NCI-H2107 (cell line): Measurements from ENCODE around the gene PTPRJ.

Experiments used
- DNase-seq: peaks from one replicate; lab custom pipeline; 2025; lab: John Stamatoyannopoulos, UW

Gene PTPRJ

DNA sequence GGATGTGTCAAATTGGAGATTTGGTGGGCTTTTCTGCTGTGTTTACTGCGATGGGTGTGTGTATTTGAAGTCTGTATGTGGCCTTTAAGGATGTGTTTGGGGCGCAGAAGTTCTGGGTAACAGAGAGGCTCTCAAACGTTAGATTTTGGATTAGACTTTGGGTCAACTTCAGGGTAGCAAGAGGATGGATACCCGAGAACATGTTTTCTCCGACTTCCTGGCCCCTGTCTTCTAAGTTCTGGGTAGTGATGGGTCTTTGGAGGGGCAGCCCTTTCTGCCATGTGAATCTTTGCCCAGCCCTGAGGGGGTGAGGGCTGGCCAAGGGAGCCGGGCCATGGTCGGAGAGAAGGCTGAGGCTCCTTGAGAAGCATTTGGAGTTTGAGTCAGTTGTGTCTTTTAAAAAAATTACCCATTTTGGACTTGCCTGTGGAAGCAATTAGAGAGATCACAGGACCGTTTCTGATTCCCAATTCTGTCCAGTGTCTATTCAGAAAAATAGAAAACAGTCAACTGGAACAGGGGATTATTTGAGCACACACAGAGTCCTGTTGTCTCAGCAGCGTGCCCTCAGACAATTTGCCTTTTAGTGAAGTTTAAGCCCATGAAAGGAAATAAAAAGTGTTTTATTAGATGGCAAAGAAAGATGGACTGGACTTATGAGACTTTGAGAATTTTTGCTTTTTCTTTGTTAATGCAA lies 114.4 kb downstream of the PTPRJ start:
- no peak for DNase-seq

DNA sequence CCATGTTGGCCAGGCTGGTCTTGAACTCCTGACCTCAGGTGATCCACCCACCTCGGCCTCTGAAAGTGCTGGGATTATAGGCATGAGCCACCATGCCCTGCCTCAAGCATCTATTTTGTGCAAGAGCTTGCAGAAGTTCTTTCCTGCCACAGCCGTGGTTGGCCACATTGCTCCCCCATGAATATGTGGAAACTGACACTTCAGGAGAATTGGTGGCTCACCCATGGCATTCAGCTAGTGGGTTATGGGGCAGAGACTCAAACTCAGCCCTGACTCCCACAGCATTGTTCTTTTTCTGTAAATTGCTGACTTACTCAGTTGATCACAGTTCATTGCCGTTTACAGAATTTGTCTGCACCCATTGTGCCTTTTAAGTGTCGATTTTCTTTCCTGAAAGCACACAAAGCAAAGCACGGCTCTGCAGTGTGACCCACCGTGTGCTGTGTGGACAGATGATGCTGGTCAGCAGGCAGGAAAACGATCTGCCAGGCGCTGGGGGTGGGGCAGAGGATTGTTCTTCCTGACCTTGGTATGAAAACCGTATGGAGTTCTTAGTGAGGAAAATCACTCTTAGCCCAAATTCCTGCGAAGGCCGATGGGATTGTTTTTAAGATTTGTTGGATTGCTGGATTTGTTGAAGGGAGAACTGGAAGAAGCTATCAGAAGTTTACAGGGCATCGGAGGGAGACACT lies 115.6 kb downstream of the PTPRJ start:
- no peak for DNase-seq

DNA sequence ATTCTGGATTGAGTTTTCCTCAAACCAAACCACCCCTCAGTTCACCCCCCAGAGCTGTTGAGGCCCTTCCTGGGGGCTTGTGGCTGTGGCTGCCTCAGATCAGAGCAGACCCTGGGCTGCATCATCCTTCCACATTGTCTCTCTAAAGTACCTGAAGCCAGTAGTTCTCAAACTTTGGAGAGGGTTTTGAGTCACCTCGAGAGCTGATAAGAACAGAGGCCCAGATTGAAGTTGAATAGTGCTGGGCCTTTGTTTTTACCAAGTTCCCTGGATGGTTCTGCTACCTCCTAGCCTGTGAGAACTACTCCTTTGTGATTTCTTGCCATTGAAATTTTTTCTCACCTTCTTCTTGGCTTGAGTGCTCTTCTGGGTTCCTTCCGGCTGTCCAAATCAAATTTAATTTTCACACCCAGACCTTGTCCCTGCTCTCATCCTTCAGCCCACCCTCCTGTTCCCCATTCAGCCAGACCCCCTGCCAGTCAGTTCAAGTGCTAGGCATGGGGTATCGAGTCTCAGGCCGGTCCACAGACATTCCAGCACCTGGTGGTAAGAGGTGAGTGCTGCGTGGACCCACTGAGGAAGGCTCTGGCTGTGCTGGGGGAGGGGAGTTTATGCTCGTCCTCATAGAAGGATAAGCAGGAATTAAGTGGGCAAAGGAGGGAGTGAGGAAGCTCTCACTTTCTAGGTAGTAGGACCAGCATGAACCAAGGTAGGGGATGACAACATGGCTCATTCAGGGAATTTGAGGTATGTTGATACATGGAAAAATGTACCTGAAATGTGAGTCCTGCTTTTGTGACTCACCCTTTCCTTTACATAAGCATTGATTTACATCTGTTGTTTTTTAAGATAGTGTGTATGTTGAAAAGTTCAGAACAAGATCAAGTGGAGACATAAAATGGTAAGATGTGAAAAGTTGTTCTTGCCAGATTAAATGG lies 116.5 kb downstream of the PTPRJ start:
- DNase-seq, result no peak

DNA sequence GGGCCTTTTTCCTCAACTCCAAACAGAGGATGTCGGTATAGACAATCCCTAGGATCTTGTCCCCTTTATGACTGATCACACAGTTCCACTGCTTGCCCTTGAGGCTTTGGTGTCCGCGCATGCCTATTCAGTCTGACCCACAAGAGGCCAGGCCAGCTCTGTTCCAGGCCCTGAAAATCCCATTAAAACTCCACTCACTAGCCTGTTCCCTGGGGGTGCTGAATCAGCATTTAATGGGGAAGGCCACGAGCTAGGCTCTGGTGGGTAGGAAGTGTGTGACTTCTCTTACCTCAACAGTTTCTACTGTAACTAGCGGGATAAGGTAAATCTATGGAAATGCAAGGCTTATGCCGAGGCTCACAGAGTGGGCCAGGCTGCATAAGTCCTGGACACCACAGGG lies 117.7 kb downstream of the PTPRJ start:
- DNase-seq, result no peak

DNA sequence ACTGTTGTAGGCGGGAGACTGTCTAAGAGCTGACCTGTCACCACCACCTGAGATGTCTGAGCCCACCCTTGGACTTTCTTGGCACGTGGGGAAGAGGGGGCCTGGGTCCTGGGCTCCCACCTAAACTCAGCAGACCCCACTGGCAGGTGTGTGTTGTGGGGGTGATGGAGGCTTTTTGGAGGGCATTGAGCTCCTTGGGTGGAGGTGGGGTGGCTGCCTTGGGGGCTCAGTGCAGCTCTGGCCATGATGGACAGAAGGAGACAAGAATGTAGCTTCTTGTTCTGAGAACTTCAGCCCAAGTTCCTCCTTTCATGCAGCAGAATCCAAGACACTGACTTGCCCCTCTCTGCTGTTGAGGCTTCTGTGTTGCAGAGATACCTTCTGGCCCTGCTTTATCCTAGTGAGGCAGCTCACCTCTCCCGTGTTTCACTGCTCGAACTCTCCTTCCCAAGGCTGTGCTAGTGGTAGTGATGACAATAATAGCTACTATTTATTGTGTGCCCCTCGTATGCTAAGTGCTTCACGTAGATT lies 119.6 kb downstream of the PTPRJ start:
- DNase-seq, result no peak

DNA sequence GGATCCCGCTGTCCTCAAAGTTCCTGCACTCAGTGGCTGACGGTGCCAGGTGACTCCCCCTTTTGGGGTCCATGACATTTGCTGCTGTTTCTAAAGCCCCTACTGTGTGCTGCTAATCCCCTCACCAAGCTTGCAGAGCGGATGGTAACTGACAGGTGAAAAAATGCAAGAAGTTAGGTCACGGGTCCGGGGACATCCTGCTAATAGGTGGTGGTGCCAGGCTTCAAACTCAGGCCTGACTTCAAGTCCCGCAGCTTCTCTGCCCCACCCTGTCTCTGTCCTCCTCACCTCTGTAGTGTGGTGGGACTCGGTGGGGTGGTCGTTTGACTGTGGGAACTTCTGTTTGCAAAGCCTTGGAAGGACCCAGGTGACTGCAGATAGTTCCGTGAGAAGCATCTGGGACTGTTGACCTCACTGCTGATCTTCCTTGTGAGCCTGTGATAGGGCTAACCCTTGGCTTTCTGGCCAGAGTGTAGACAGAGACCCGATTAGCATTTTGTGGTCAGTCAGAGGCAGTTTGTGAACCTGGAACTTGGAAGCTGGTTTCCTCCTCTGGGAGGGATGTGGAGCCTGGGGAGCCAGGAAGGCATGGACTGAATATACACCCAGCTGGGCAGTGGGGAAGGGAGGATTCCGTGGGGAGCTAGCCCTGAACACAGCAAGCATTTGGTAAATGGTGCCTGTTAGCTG lies 120.8 kb downstream of the PTPRJ start:
- DNase-seq, result no peak

DNA sequence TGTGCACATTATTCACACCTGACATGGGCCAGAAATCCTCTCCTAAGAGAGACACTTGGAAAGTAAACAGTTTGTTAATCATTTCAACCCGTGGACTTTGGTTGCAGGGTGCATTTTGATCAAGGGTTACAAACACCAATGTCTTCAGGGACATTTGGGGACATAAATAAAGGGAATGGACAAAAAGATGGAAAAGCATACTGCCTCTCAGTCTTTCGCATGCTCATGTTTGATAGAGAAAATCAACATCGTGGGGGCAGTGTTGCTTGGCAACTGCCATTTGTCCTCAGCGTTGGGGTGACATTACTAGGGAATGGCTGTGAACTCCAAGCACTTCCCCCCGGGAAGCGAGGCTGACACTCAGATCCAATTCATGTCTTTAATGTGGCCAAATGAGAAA lies 121.6 kb downstream of the PTPRJ start:
- DNase-seq, result no peak

DNA sequence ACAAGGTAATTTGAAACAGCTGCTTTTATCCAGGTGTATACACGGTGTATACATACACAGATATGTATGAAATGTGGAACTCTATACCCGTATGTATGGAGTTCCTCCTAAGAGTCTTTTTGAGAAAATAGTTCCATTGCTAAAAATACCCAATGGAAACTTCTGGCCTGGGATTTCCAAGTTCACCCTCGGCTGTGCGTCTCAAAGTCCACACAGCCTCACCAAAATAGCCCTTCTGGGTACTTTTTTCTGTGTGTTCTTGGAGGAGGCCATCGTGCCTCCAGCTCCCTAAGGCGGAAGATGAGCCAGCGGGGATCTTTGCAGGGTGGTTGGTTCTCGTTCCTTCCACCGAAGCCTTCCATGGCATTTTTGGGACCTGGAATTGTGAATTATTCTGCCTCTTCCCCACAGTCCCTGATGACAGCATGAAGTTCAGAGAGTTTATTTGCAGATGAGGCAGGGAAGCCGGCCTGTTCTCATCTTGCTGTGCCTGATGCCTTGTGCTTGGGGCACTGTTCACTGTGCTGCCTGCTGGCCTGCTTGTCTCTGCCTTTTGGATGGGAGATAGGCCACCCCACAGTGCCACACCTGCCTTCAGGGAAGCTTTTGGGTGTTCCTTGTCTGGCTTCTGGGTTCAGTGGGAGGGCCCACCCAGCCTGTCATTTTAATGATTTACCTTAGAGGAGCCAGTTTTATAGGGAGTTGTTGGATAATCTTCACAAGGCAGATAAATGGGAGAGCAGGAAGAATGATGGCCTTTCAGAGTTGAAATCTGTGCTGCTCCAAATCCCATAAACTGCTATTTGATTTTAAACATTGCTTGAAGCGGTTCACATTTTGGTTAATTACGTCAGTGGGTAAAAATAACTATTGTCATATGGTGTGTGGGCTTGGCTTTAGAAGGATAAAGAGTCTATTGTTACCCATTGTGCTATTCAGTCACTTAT lies 123.5 kb downstream of the PTPRJ start:
- DNase-seq, result no peak

DNA sequence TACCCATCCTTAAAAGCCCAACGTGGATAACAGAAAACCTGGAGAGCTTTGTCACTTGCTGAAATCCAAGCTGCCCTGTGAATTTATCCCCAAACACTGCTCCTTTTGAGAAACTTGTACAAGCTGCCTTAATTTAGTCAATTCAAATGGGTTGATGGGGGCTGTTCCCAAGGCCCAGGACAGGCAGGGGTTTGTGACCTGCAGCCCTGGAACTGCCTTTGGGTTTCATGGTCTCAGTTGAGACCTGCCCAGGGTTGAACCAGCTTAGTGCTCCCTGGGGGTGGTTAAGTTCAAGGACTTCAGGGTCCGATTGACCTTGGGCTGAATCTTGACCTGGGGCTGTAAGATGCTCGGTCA lies 124.2 kb downstream of the PTPRJ start:
- no peak for DNase-seq

DNA sequence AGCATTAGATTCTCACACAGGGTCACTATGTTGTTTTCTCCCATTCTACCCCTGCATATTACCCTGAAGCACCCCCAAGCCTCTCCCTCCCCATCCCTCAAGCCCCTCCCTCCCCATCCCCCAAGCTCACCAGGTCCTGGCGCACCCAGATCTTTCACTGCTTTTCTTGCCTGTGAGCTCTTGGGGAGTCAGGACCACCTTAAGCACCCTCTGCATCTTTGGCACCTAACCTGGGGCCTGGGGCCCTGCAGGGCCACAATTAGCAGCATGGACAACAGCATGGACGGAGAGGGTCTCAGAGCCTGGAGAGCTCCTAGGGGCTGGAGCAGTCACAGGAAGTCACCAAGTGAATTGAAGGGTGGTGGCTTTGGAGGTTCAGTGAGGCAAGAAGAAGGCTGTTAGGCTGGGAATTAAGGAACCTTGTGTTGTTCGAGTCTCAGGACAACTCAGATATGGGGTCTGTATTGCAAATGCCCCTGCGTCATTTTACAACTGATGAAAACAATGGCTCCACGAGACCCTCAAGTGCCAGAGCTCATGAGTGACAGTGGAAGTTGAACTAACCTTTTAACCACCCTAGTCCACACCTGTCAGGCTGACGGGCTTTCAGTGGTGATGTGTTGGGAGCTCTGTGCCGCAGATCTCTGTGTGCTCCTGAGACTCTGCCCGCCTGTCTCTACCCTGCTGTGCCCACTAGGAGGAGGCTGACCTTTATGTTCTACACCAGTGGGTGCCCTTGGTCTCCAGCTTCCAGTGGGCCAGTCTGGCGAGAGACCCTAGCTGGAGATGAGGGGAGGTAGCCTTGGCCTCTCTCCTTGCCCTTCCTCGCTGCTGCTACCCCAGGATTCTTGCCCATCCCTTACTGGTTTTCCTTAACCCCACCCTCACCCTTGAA lies 125.0 kb downstream of the PTPRJ start:
- no peak for DNase-seq

DNA sequence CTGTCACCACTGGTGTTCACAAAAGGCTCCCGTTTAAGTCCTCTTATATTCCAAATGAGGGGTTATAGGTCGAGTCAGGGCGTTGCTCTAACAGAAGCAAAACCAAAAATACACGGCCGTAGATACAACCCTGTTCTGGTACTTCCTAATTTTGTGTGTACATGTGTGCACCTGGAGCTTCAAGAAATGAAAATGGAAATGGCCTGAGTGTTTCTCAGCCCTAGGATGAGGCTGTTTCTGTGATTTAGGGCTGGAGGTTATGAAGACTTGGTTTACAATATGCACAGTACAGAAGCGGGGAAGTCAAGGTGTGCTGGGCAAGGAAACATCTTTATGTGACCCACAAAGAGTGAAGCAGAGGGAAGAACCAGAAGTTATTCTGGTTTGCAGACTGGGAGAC lies 125.8 kb downstream of the PTPRJ start:
- DNase-seq, result no peak

DNA sequence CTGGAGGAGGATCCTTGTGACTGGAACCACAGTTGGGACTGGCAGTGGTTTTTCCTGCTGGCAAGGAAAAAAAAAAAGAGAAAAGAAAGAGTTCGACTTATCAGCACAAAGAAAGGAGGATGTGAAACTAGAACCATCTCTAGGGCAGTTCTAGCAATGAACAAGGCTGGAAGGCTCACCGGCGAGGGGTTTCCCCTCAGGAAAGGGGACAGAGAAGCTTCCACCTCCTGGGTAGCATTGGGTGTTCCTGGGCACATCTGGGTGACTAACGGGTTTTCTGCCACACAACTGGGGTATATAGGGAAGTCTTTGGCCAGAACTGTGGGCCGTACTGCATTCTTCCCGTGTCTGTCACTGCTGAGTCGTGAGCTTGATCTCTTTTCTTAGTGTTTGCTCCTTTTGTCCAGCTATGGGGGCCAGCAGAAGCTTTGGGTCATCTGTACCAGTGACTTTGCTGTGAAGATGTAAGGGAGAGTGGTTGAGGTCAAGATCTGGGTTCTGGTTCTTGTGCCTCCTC lies 126.9 kb downstream of the PTPRJ start:
- no peak for DNase-seq

DNA sequence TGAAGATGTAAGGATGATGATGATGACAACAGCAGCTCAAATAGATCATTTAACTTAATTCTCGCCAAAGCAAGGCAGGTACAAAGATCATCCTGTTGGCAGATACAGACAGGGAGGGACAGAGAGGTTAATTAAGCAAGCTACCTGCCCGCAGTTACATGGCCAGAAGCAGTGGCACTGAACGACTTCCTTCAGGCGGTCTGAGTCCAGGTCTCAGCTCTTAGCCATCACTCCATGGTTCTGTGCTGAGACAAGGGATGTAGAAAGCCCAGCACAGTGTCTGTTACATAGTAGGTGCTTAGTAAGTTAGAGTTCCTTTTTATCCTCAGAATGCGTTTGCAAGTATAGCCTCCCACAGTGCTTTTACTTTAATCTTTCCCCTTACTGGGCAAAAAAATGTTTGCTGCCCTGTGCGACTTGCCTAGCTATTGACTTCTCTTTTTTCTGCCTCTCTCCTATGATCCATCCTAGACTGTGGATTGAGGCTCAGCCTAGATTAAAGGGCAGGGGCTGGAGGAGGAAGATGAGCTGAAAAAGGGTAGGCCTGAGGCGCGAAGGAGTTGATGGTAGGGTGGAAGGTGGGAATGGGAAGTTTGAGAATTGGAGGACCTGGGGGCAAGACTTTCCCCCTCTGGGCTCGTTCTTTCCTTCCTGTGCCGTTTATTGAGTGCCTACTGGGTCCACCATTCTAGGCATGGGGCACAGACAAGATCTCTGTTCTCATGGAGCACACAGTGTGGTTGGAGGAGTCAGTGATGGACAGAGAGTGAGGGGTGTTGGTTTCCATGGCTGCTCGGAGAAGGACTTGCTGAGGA lies 128.1 kb downstream of the PTPRJ start:
- no peak for DNase-seq

DNA sequence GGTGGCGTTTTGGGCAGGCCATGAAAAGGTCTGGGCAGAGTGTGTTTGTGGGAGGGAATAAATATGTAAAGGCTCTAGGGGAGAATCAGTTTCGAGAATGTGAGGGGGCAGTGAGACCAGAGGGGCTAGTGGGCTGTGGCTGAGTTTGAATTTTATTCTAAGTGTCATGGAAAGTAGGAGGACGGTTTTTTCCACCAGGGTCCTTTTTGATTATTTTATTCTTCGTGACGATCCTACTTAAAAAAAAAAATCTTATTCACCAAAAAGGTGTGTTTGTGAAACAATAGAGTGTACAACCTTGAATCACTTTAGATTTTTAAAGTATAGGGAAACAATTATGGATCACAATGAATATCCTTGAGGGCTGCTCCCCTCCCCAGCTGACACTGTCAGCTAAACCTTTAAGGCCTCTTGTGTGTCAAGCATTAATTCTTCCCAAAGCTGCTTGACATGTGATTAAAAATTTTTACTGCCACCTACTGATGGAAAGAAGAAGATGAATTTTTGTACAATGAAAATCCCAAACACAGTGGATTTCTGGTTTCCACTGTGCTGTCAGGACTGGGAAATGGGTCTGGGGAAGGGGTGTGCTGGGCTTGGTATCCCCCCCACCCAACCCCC lies 128.8 kb downstream of the PTPRJ start:
- no peak for DNase-seq

DNA sequence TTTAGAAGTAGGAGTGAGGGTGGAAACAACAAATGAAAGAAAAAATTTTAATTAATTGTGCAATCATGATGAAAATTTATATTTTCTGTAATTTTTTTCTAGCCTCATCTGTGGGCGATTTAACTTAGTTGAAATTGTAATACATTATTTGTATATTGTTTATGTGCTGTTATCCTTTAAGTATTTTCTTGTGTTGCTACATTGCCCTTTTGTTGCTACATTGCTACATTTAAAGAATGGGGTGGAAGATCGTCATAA lies 130.1 kb downstream of the PTPRJ start:
- no peak for DNase-seq

DNA sequence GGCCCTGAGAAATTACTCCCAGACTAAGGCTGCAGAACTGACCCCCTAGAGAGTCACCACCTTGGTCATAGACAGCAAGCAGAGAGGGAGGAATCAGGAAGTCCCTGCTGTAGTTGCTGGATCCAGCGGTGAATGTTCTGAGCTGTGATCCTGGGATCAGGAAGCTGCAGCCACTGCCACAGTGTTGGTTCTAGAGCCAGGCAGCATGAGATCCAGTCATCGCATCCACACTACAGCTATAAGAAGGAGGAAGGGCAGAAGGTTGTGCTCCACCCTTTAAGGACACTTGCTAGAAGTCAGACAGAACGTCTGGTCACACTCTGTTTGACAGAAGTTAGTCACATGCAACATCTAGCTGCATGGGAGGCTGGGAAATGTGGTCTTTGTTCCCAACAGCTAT lies 131.5 kb downstream of the PTPRJ start:
- no peak for DNase-seq

DNA sequence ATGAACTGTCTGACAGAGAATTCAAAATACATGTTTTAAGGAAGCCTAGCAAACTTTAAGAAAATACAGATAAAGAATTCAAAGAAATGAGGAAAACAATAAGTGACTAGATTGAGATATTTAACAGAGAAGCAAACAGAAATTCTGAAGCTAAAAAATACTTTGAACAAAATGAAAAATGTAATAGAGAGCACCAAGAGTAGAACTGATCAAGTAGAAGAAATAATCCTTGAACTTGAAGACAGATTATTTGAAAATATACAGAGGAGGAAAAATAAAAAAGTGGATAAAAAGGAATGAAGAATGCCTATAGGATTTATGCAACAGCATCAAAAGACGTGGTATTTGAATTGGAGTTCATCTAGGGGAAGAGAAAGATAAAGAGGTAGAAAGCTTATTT lies 134.4 kb downstream of the PTPRJ start:
- no peak for DNase-seq

DNA sequence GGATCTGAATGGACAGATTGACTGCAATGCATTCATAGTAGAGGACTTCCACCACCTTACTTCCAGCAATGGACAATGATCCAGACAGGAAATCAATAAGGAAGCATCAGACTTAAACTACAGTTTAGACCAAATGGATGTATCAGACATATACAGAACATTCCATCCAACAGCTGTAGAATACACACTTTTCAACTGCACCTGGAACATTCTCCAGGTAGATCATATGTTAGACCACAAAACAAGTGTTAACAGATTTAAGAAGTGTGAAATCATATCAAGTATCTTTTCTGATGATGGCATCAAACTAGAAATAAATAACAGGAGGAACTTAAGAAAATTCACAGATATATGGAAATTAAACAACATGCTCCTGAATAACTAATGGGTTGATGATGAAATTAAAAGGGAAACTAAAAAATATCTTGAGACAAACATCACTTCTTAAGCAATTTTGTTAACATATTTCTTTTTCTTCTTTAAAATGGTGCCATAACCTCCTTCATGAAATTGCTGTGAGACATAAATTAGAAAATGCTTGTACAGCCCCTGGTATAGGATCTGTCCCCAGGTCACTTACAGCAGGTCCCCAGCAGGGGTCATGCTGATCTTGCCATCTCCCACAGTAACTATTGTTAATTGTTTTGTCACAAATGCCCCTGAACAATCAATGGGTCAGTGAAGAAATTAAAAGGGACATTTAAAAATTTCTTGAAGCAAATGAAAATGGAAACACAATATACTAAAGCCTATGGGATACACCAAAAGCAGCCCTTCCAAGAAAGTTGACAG lies 136.3 kb downstream of the PTPRJ start:
- no peak for DNase-seq
